Measurements from ENCODE around the gene PPP2R3A. TPM values are rescaled to one million over a fixed set of nuclear protein-coding genes. Genes with fewer than 3 reads are reported as not detected.

Gene PPP2R3A
- total and polyA plus RNA-seq, 2 experiments from 2014 or later, result 6.4 to 15.2 TPM

DNA sequence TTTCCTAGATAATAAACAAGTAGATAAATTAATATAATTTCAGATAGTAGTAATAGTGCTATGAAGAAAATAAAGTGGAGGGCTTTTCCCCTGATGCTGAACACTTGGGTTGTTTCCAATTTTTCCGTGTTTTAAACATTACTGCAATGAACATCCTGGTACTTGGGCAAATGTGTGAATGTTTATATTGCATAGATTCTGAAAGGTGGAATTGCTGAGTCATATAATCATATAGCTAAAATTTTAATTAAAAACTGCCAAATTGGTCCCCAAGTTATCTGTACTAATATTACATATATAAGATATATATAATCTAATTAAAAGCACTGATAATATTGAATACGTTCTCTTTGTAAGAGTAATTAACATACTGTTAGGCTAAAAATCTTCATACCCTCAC, 10.0 kb downstream of the PPP2R3A start:
- H3K4me3 ChIP-seq, result no peak overlapping the region
- TF ChIP-seq ZNF114 (CRISPR knock-in tag; IDR thresholded peaks at IDR 0.05), result no peak
- no peak for TF ChIP-seq CREB1 (CRISPR knock-in tag; IDR thresholded peaks at IDR 0.05; ENCODE audit: low read depth)
- no peak for TF ChIP-seq POLR2AphosphoS5 (IDR thresholded peaks at IDR 0.05; ENCODE audit: low read depth)
- no peak for TF ChIP-seq JUNB (IDR thresholded peaks at IDR 0.05; ENCODE audit: unreplicated experiment)
- TF ChIP-seq EZH2 (IDR thresholded peaks at IDR 0.05; ENCODE audit: low read depth, unreplicated experiment), result no peak
- TF ChIP-seq, protein P1, sequence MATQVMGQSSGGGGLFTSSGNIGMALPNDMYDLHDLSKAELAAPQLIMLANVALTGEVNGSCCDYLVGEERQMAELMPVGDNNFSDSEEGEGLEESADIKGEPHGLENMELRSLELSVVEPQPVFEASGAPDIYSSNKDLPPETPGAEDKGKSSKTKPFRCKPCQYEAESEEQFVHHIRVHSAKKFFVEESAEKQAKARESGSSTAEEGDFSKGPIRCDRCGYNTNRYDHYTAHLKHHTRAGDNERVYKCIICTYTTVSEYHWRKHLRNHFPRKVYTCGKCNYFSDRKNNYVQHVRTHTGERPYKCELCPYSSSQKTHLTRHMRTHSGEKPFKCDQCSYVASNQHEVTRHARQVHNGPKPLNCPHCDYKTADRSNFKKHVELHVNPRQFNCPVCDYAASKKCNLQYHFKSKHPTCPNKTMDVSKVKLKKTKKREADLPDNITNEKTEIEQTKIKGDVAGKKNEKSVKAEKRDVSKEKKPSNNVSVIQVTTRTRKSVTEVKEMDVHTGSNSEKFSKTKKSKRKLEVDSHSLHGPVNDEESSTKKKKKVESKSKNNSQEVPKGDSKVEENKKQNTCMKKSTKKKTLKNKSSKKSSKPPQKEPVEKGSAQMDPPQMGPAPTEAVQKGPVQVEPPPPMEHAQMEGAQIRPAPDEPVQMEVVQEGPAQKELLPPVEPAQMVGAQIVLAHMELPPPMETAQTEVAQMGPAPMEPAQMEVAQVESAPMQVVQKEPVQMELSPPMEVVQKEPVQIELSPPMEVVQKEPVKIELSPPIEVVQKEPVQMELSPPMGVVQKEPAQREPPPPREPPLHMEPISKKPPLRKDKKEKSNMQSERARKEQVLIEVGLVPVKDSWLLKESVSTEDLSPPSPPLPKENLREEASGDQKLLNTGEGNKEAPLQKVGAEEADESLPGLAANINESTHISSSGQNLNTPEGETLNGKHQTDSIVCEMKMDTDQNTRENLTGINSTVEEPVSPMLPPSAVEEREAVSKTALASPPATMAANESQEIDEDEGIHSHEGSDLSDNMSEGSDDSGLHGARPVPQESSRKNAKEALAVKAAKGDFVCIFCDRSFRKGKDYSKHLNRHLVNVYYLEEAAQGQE (IDR thresholded peaks at IDR 0.05; ENCODE audit: unreplicated experiment), result no peak
- TF ChIP-seq, protein P2, sequence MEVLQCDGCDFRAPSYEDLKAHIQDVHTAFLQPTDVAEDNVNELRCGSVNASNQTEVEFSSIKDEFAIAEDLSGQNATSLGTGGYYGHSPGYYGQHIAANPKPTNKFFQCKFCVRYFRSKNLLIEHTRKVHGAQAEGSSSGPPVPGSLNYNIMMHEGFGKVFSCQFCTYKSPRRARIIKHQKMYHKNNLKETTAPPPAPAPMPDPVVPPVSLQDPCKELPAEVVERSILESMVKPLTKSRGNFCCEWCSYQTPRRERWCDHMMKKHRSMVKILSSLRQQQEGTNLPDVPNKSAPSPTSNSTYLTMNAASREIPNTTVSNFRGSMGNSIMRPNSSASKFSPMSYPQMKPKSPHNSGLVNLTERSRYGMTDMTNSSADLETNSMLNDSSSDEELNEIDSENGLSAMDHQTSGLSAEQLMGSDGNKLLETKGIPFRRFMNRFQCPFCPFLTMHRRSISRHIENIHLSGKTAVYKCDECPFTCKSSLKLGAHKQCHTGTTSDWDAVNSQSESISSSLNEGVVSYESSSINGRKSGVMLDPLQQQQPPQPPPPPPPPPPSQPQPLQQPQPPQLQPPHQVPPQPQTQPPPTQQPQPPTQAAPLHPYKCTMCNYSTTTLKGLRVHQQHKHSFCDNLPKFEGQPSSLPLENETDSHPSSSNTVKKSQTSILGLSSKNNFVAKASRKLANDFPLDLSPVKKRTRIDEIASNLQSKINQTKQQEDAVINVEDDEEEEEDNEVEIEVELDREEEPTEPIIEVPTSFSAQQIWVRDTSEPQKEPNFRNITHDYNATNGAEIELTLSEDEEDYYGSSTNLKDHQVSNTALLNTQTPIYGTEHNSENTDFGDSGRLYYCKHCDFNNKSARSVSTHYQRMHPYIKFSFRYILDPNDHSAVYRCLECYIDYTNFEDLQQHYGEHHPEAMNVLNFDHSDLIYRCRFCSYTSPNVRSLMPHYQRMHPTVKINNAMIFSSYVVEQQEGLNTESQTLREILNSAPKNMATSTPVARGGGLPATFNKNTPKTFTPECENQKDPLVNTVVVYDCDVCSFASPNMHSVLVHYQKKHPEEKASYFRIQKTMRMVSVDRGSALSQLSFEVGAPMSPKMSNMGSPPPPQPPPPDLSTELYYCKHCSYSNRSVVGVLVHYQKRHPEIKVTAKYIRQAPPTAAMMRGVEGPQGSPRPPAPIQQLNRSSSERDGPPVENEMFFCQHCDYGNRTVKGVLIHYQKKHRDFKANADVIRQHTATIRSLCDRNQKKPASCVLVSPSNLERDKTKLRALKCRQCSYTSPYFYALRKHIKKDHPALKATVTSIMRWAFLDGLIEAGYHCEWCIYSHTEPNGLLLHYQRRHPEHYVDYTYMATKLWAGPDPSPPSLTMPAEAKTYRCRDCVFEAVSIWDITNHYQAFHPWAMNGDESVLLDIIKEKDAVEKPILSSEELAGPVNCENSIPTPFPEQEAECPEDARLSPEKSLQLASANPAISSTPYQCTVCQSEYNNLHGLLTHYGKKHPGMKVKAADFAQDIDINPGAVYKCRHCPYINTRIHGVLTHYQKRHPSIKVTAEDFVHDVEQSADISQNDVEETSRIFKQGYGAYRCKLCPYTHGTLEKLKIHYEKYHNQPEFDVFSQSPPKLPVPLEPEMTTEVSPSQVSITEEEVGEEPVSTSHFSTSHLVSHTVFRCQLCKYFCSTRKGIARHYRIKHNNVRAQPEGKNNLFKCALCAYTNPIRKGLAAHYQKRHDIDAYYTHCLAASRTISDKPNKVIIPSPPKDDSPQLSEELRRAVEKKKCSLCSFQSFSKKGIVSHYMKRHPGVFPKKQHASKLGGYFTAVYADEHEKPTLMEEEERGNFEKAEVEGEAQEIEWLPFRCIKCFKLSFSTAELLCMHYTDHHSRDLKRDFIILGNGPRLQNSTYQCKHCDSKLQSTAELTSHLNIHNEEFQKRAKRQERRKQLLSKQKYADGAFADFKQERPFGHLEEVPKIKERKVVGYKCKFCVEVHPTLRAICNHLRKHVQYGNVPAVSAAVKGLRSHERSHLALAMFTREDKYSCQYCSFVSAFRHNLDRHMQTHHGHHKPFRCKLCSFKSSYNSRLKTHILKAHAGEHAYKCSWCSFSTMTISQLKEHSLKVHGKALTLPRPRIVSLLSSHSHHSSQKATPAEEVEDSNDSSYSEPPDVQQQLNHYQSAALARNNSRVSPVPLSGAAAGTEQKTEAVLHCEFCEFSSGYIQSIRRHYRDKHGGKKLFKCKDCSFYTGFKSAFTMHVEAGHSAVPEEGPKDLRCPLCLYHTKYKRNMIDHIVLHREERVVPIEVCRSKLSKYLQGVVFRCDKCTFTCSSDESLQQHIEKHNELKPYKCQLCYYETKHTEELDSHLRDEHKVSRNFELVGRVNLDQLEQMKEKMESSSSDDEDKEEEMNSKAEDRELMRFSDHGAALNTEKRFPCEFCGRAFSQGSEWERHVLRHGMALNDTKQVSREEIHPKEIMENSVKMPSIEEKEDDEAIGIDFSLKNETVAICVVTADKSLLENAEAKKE (CRISPR knock-in tag; IDR thresholded peaks at IDR 0.05), result no peak
- TF ChIP-seq, protein P3, sequence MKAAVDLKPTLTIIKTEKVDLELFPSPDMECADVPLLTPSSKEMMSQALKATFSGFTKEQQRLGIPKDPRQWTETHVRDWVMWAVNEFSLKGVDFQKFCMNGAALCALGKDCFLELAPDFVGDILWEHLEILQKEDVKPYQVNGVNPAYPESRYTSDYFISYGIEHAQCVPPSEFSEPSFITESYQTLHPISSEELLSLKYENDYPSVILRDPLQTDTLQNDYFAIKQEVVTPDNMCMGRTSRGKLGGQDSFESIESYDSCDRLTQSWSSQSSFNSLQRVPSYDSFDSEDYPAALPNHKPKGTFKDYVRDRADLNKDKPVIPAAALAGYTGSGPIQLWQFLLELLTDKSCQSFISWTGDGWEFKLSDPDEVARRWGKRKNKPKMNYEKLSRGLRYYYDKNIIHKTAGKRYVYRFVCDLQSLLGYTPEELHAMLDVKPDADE (IDR thresholded peaks at IDR 0.05), result no peak
- no peak for TF ChIP-seq EZH2phosphoT487 (IDR thresholded peaks at IDR 0.05; ENCODE audit: unreplicated experiment)
- TF ChIP-seq NANOG (IDR thresholded peaks at IDR 0.05; ENCODE audit: borderline replicate concordance), result no peak
- TF ChIP-seq, protein P4, sequence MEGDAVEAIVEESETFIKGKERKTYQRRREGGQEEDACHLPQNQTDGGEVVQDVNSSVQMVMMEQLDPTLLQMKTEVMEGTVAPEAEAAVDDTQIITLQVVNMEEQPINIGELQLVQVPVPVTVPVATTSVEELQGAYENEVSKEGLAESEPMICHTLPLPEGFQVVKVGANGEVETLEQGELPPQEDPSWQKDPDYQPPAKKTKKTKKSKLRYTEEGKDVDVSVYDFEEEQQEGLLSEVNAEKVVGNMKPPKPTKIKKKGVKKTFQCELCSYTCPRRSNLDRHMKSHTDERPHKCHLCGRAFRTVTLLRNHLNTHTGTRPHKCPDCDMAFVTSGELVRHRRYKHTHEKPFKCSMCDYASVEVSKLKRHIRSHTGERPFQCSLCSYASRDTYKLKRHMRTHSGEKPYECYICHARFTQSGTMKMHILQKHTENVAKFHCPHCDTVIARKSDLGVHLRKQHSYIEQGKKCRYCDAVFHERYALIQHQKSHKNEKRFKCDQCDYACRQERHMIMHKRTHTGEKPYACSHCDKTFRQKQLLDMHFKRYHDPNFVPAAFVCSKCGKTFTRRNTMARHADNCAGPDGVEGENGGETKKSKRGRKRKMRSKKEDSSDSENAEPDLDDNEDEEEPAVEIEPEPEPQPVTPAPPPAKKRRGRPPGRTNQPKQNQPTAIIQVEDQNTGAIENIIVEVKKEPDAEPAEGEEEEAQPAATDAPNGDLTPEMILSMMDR (conservative IDR thresholded peaks at IDR 0.05; ENCODE audit: low read depth in 2 of 2), result no peak
- TF ChIP-seq STAT1 (IDR thresholded peaks at IDR 0.05; ENCODE audit: unreplicated experiment), result no peak
- no peak for TF ChIP-seq ZNF331 (CRISPR knock-in tag; IDR thresholded peaks at IDR 0.05; ENCODE audit: low read depth)
- no peak overlapping the region for H3K27ac Mint-ChIP-seq
- no peaks in the 10 kb centered on the region for H3K27me3 Mint-ChIP-seq (ENCODE audit: insufficient read depth, low read depth, poor library complexity)
- no peaks in the 10 kb centered on the region for H3F3A ChIP-seq (replicated peaks; ENCODE audit: low read depth)
- H3K4me1 ChIP-seq (ENCODE audit: insufficient read depth), result peaks cover 24% of the 10 kb centered on the region
- no peaks in the 10 kb centered on the region; the same call in 1 of the 2 replicates for H4K20me1 ChIP-seq (replicated peaks; ENCODE audit: insufficient read depth)
- H2AFZ ChIP-seq, result no peak overlapping the region
- no peak overlapping the region for H3K4me3 Mint-ChIP-seq
- no peaks in the 10 kb centered on the region for H3K9me3 Mint-ChIP-seq
- peaks cover 6% of the 10 kb centered on the region; the same call in 1 of the 2 replicates for H3K9me2 ChIP-seq (ENCODE audit: insufficient read depth)
- no peaks in the 10 kb centered on the region for H3K27me3 ChIP-seq (ENCODE audit: insufficient read depth)
- no peaks in the 10 kb centered on the region for H3K36me3 Mint-ChIP-seq (ENCODE audit: low read depth)
- ATAC-seq (no peak), DNase-seq (ENCODE audit: low spot score) (no peak)
- H3K4me1 Mint-ChIP-seq, result peaks cover 22% of the 10 kb centered on the region
- no peak overlapping the region for H3K4me2 ChIP-seq
- H3K79me2 ChIP-seq (replicated peaks; ENCODE audit: insufficient read depth), result peaks cover 79% of the 10 kb centered on the region
- H3K36me3 ChIP-seq (ENCODE audit: insufficient read depth), result no peaks in the 10 kb centered on the region
- H3K27ac ChIP-seq (ENCODE audit: low read depth), result no peak overlapping the region
